Liver (tissue), 9 donors: Measurements from ENCODE around the gene MRPL42. TPM values are rescaled to one million over a fixed set of nuclear protein-coding genes. Genes with fewer than 3 reads are reported as not detected.

Source experiments
- DNase-seq: peaks from one replicate; pipeline ENCODE4 v3.0.0-alpha.2; 2017; ENCODE audit warnings: low spot score
- H3K27ac ChIP-seq, 2 donors: one replicate each; pipeline ENCODE4 v1.7.0; 2013; ENCODE audit warnings: inconsistent platforms in 2 of 2, low read length in 2 of 2, control low read depth in 1 of 2, low read depth in 1 of 2, mild to moderate bottlenecking in 1 of 2
- H3K27me3 ChIP-seq, 4 donors: one replicate each; pipeline versions ENCODE4 v1.6.1 to v1.7.0; 2013; ENCODE audit warnings: low read length in 3 of 4, inconsistent platforms in 1 of 4, mild to moderate bottlenecking in 1 of 4, moderate library complexity in 1 of 4; ENCODE audit not compliant: control insufficient read depth in 4 of 4, insufficient read depth in 4 of 4
- H3K36me3 ChIP-seq, 4 donors: one replicate each; pipeline versions ENCODE4 v1.6.1 to v1.7.0; 2013; ENCODE audit warnings: low read length in 3 of 4, mild to moderate bottlenecking in 3 of 4, low read depth in 1 of 4, moderate library complexity in 1 of 4; ENCODE audit not compliant: control insufficient read depth in 4 of 4, insufficient read depth in 3 of 4
- H3K4me1 ChIP-seq, 4 donors: one replicate each; pipeline versions ENCODE4 v1.6.1 to v1.7.0; 2013; ENCODE audit warnings: low read length in 3 of 4, mild to moderate bottlenecking in 3 of 4, moderate library complexity in 1 of 4; ENCODE audit not compliant: control insufficient read depth in 4 of 4, insufficient read depth in 4 of 4
- H3K4me3 ChIP-seq, 3 donors: one replicate each; pipeline versions ENCODE4 v1.6.1 to v1.7.0; 2013; ENCODE audit warnings: low read length in 3 of 3, control low read depth in 1 of 3, low read depth in 1 of 3, mild to moderate bottlenecking in 1 of 3
- H3K9ac ChIP-seq, 2 donors: one replicate each; pipeline ENCODE4 v1.7.0; 2013; ENCODE audit warnings: low read length in 2 of 2, mild to moderate bottlenecking in 2 of 2, moderate library complexity in 2 of 2, control low read depth in 1 of 2, low read depth in 1 of 2
- H3K9me3 ChIP-seq, 4 donors: one replicate each; pipeline versions ENCODE4 v1.6.1 to v1.7.0; 2013; ENCODE audit warnings: low read length in 3 of 4; ENCODE audit not compliant: control insufficient read depth in 4 of 4
- ATF3 ChIP-seq: IDR thresholded peaks from 2 replicates; pipeline ENCODE4 v1.6.1; 2016; ENCODE audit warnings: antibody characterized with exemption
- CTCF ChIP-seq: fragments of 150-350 bp; IDR thresholded peaks from 2 replicates; pipeline ENCODE4 v1.5.1; 2017; ENCODE audit warnings: improper control_type of control experiment, low read depth, low read length; ENCODE audit not compliant: missing input control
- EGR1 ChIP-seq, 2 donors: IDR thresholded peaks; 2 replicates each; pipeline ENCODE4 v1.6.1; 2016 to 2018; ENCODE audit warnings: antibody characterized with exemption in 2 of 2, low read depth in 2 of 2
- FOXA2 ChIP-seq: IDR thresholded peaks from 2 replicates; pipeline ENCODE4 v1.6.1; 2016; ENCODE audit warnings: antibody characterized with exemption
- GABPA ChIP-seq, 2 donors: IDR thresholded peaks in 1 of 2; conservative IDR thresholded peaks in 1 of 2; 2 replicates each; pipeline ENCODE4 v1.6.1; 2016; ENCODE audit warnings: antibody characterized with exemption in 2 of 2, mild to moderate bottlenecking in 1 of 2, moderate library complexity in 1 of 2
- HNF4A ChIP-seq, 2 donors: conservative IDR thresholded peaks; 2 replicates each; pipeline ENCODE4 v1.6.1; 2016; ENCODE audit warnings: antibody characterized with exemption in 2 of 2, mild to moderate bottlenecking in 2 of 2
- HNF4G ChIP-seq: IDR thresholded peaks from 2 replicates; pipeline ENCODE4 v1.6.1; 2016; ENCODE audit warnings: antibody characterized with exemption
- JUND ChIP-seq, 2 donors: IDR thresholded peaks; 2 replicates each; pipeline ENCODE4 v1.6.1; 2016; ENCODE audit warnings: antibody characterized with exemption in 2 of 2
- NR2F2 ChIP-seq: IDR thresholded peaks from 2 replicates; pipeline ENCODE4 v1.6.1; 2016; ENCODE audit warnings: antibody characterized with exemption
- RAD21 ChIP-seq, 2 donors: IDR thresholded peaks; 2 replicates each; pipeline ENCODE4 v1.6.1; 2016; ENCODE audit warnings: antibody characterized with exemption in 2 of 2, mild to moderate bottlenecking in 2 of 2
- RXRA ChIP-seq, 2 donors: IDR thresholded peaks; 2 replicates each; pipeline ENCODE4 v1.6.1; 2017 to 2018; ENCODE audit warnings: antibody characterized with exemption in 2 of 2, mild to moderate bottlenecking in 1 of 2
- SP1 ChIP-seq: IDR thresholded peaks from 2 replicates; pipeline ENCODE4 v1.6.1; 2018; ENCODE audit warnings: antibody characterized with exemption, mild to moderate bottlenecking
- TAF1 ChIP-seq: conservative IDR thresholded peaks from 2 replicates; pipeline ENCODE4 v1.6.1; 2016; ENCODE audit warnings: antibody characterized with exemption, mild to moderate bottlenecking
- YY1 ChIP-seq: IDR thresholded peaks from 2 replicates; pipeline ENCODE4 v1.6.1; 2016; ENCODE audit warnings: antibody characterized with exemption, mild to moderate bottlenecking
- WGBS: extraction: QIAGEN DNeasy Blood & Tissue Kit; methylation state at CpG from one replicate; pipeline ENCODE4 v1.1.7; 2013; 5-methylcytosine and 5-hydroxymethylcytosine counted together
- polyA plus RNA-seq, 2 donors: library from polyadenylated mRNA; stranded (reverse) in 1 of 2; unstranded in 1 of 2; fragments of 200-250 nt in 1 of 2; fragments of >200 nt in 1 of 2; fragmentation: Nextera tagmentation in 1 of 2; extraction: Ambion mirVana in 1 of 2; gene quantifications; one replicate each; pipeline versions ENCODE4 v1.2.1 to v1.2.3, GENCODE V29; 2013 to 2015
- total RNA-seq, 2 donors: library from RNA; depleted of rRNA; stranded (reverse); fragments of >200 nt; gene quantifications; one replicate each; pipeline ENCODE4 v1.2.3, GENCODE V29; 2014
- TF ChIP-seq, protein P1 (sequence below): IDR thresholded peaks from 2 replicates; pipeline ENCODE4 v1.6.1; 2016; ENCODE audit warnings: antibody characterized with exemption
- TF ChIP-seq, protein P2 (sequence below): IDR thresholded peaks from 2 replicates; pipeline ENCODE4 v1.6.1; 2016; ENCODE audit warnings: antibody characterized with exemption, mild to moderate bottlenecking
- TF ChIP-seq, protein P3 (sequence below): IDR thresholded peaks from 2 replicates; pipeline ENCODE4 v1.6.1; 2016; ENCODE audit warnings: antibody characterized with exemption
- donor health status: healthy.
- donor health status: healthy.
- donor health status: healthy.
- donor health status: healthy.
- donor health status: healthy.

The MRPL42 gene
- total RNA-seq = 10 to 100 TPM; 32.5 to 34.1 TPM
- polyA plus RNA-seq = 10 to 100 TPM; 20.4 to 38.8 TPM

- Histone ChIP-seq H3K9ac (peak within 1 kb of the TSS; percentile 89 to 97), H3K36me3 (no peaks in the 10 kb centered on the region), H3K4me3 (peak within 1 kb of the TSS; percentile 72 to 99 (median 90)), H3K4me1 (peaks cover 2 to 16% (median 6%) of the 10 kb centered on the region in 4 donors), H3K9me3 (no peaks in the 10 kb centered on the region), H3K27me3 (no peaks in the 10 kb centered on the region), H3K27ac (peak within 1 kb of the TSS; percentile 88 to 97)
- TF ChIP-seq CTCF (peak; percentile 51), NR2F2 (peak; percentile 20), GABPA (IDR thresholded peaks at IDR 0.05 in 1 of 2, conservative IDR thresholded peaks at IDR 0.05 in 1 of 2) (peak in 1 of 2 donors; percentile 79), RAD21 (IDR thresholded peaks at IDR 0.05) (peak; percentile 47 to 50), JUND (IDR thresholded peaks at IDR 0.05) (no peak), TAF1 (peak; percentile 56), RXRA (IDR thresholded peaks at IDR 0.05) (peak; percentile 6 to 14), ATF3 (no peak), EGR1 (IDR thresholded peaks at IDR 0.05; ENCODE audit: low read depth in 2 of 2) (no peak), SP1 (peak; percentile 46), HNF4A (conservative IDR thresholded peaks at IDR 0.05) (peak; percentile 53 to 62), FOXA2 (peak; percentile 32), HNF4G (no peak), YY1 (peak; percentile 99)
- TF ChIP-seq, protein P1, sequence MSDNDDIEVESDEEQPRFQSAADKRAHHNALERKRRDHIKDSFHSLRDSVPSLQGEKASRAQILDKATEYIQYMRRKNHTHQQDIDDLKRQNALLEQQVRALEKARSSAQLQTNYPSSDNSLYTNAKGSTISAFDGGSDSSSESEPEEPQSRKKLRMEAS = peak; percentile 87
- TF ChIP-seq, protein P2, sequence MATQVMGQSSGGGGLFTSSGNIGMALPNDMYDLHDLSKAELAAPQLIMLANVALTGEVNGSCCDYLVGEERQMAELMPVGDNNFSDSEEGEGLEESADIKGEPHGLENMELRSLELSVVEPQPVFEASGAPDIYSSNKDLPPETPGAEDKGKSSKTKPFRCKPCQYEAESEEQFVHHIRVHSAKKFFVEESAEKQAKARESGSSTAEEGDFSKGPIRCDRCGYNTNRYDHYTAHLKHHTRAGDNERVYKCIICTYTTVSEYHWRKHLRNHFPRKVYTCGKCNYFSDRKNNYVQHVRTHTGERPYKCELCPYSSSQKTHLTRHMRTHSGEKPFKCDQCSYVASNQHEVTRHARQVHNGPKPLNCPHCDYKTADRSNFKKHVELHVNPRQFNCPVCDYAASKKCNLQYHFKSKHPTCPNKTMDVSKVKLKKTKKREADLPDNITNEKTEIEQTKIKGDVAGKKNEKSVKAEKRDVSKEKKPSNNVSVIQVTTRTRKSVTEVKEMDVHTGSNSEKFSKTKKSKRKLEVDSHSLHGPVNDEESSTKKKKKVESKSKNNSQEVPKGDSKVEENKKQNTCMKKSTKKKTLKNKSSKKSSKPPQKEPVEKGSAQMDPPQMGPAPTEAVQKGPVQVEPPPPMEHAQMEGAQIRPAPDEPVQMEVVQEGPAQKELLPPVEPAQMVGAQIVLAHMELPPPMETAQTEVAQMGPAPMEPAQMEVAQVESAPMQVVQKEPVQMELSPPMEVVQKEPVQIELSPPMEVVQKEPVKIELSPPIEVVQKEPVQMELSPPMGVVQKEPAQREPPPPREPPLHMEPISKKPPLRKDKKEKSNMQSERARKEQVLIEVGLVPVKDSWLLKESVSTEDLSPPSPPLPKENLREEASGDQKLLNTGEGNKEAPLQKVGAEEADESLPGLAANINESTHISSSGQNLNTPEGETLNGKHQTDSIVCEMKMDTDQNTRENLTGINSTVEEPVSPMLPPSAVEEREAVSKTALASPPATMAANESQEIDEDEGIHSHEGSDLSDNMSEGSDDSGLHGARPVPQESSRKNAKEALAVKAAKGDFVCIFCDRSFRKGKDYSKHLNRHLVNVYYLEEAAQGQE = peak; percentile 28
- TF ChIP-seq, protein P3, sequence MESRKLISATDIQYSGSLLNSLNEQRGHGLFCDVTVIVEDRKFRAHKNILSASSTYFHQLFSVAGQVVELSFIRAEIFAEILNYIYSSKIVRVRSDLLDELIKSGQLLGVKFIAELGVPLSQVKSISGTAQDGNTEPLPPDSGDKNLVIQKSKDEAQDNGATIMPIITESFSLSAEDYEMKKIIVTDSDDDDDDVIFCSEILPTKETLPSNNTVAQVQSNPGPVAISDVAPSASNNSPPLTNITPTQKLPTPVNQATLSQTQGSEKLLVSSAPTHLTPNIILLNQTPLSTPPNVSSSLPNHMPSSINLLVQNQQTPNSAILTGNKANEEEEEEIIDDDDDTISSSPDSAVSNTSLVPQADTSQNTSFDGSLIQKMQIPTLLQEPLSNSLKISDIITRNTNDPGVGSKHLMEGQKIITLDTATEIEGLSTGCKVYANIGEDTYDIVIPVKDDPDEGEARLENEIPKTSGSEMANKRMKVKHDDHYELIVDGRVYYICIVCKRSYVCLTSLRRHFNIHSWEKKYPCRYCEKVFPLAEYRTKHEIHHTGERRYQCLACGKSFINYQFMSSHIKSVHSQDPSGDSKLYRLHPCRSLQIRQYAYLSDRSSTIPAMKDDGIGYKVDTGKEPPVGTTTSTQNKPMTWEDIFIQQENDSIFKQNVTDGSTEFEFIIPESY = peak; percentile 0
- under 1% methylated on average over 36 of the region's 36 CpGs for WGBS
- peak; percentile 98 for DNase-seq
Observed at GRCh38 chr12:93467351-93468007, at the start of gene MRPL42. MRPL42 (plus strand) TSS chr12:93467514; CDS start chr12:93469286, 1,772 bp downstream.
